H9 (cell line): ENCODE results near the gene TRPV6. TPM values are rescaled to one million over a fixed set of nuclear protein-coding genes. Genes with fewer than 3 reads are reported as not detected.

Experiments
- DNase-seq: peaks from one replicate; pipeline ENCODE4 v3.0.0-alpha.2; 2017
- H2AFZ ChIP-seq: one replicate; pipeline ENCODE4 v1.6.1; 2013; ENCODE audit warnings: mild to moderate bottlenecking, low read length, control low read depth, moderate library complexity
- H2AK5ac ChIP-seq: 2 replicates; pipeline ENCODE4 v1.6.1; 2013; ENCODE audit warnings: low read length, control low read depth, mixed read lengths; ENCODE audit not compliant: insufficient read length
- H2BK120ac ChIP-seq: one replicate; pipeline ENCODE4 v1.6.1; 2013; ENCODE audit warnings: low read depth, mild to moderate bottlenecking, low read length, control low read depth, inconsistent platforms; ENCODE audit not compliant: poor library complexity, severe bottlenecking
- H2BK12ac ChIP-seq: 2 replicates; pipeline ENCODE4 v1.6.1; 2013; ENCODE audit warnings: low read length, control low read depth, mixed read lengths, low read depth; ENCODE audit not compliant: insufficient read length
- H2BK15ac ChIP-seq: 2 replicates; pipeline ENCODE4 v1.6.1; 2013; ENCODE audit warnings: low read depth, low read length, control low read depth
- H2BK20ac ChIP-seq: one replicate; pipeline ENCODE4 v1.6.1; 2013; ENCODE audit warnings: low read depth, mild to moderate bottlenecking, low read length, control low read depth, inconsistent platforms; ENCODE audit not compliant: poor library complexity, severe bottlenecking
- H2BK5ac ChIP-seq: 2 replicates; pipeline ENCODE4 v1.6.1; 2013; ENCODE audit warnings: low read length, control low read depth, mixed read lengths; ENCODE audit not compliant: insufficient read length
- H3K14ac ChIP-seq: 2 replicates; pipeline ENCODE4 v1.6.1; 2013; ENCODE audit warnings: low read length, control low read depth; ENCODE audit not compliant: insufficient read depth
- H3K18ac ChIP-seq: 2 replicates; pipeline ENCODE4 v1.6.1; 2013; ENCODE audit warnings: low read depth, mild to moderate bottlenecking, mixed read lengths, low read length, control low read depth; ENCODE audit not compliant: insufficient read length
- H3K23ac ChIP-seq: 2 replicates; pipeline ENCODE4 v1.6.1; 2013; ENCODE audit warnings: low read length, control low read depth, mixed read lengths, low read depth; ENCODE audit not compliant: insufficient read length
- H3K23me2 ChIP-seq: 2 replicates; pipeline ENCODE4 v1.6.1; 2013; ENCODE audit warnings: low read depth, mild to moderate bottlenecking, mixed read lengths, low read length, control low read depth; ENCODE audit not compliant: insufficient read length, poor library complexity, severe bottlenecking
- H3K27ac ChIP-seq: 2 replicates; pipeline ENCODE4 v1.5.1; 2013; ENCODE audit warnings: low read length, control low read depth, mixed read lengths, low read depth; ENCODE audit not compliant: insufficient read length
- H3K27me3 ChIP-seq: 2 replicates; pipeline ENCODE4 v1.6.1; 2013; ENCODE audit warnings: low read length, control low read depth, inconsistent platforms; ENCODE audit not compliant: insufficient read depth
- H3K4ac ChIP-seq: 2 replicates; pipeline ENCODE4 v1.6.1; 2013; ENCODE audit warnings: low read depth, mild to moderate bottlenecking, control low read depth, inconsistent platforms, low read length, moderate library complexity
- H3K4me1 ChIP-seq: 2 replicates; pipeline ENCODE4 v1.6.1; 2013; ENCODE audit warnings: low read length, control low read depth, inconsistent platforms; ENCODE audit not compliant: insufficient read depth
- H3K4me2 ChIP-seq: 2 replicates; pipeline ENCODE4 v1.6.1; 2013; ENCODE audit warnings: low read length, control low read depth, mixed read lengths; ENCODE audit not compliant: insufficient read length, insufficient read depth
- H3K56ac ChIP-seq: 2 replicates; pipeline ENCODE4 v1.6.1; 2013; ENCODE audit warnings: low read depth, mild to moderate bottlenecking, mixed read lengths, low read length, control low read depth; ENCODE audit not compliant: insufficient read length
- H3K79me1 ChIP-seq: 2 replicates; pipeline ENCODE4 v1.6.1; 2013; ENCODE audit warnings: low read depth, mild to moderate bottlenecking, moderate library complexity, low read length, control low read depth, inconsistent platforms; ENCODE audit not compliant: insufficient read depth, poor library complexity, severe bottlenecking
- H3K79me2 ChIP-seq: 2 replicates; pipeline ENCODE4 v1.6.1; 2013; ENCODE audit warnings: low read length, control low read depth, inconsistent platforms; ENCODE audit not compliant: insufficient read depth
- H3K9ac ChIP-seq: 2 replicates; pipeline ENCODE4 v1.6.1; 2013; ENCODE audit warnings: low read length, control low read depth, mixed read lengths; ENCODE audit not compliant: insufficient read length; ENCODE audit errors: extremely low read depth
- H3K9me3 ChIP-seq: one replicate; pipeline ENCODE4 v1.6.1; 2013; ENCODE audit warnings: low read depth, low read length, inconsistent platforms; ENCODE audit not compliant: control insufficient read depth
- H3T11ph ChIP-seq: one replicate; pipeline ENCODE4 v1.6.1; 2013; ENCODE audit warnings: mild to moderate bottlenecking, low read length, control low read depth, inconsistent platforms
- H4K20me1 ChIP-seq: one replicate; pipeline ENCODE4 v1.6.1; 2013; ENCODE audit not compliant: control insufficient read depth, insufficient read length, insufficient read depth
- H4K5ac ChIP-seq: 2 replicates; pipeline ENCODE4 v1.6.1; 2013; ENCODE audit warnings: low read depth, mild to moderate bottlenecking, mixed read lengths, low read length, control low read depth; ENCODE audit not compliant: insufficient read length
- H4K8ac ChIP-seq: replicated peaks from 2 replicates; pipeline ENCODE4 v1.6.1; 2013; ENCODE audit warnings: low read length, control low read depth, mixed read lengths, low read depth; ENCODE audit not compliant: insufficient read length
- H4K91ac ChIP-seq: 2 replicates; pipeline ENCODE4 v1.6.1; 2013; ENCODE audit warnings: low read depth, mild to moderate bottlenecking, moderate library complexity, mixed read lengths, low read length, control low read depth; ENCODE audit not compliant: insufficient read length
- H3K27ac Mint-ChIP-seq, 3 experiments: 2 replicates in 2 of 3; 3 replicates in 1 of 3; pipeline ENCODE4 v1.8.0; 2020 to 2021; ENCODE audit warnings: mixed read lengths in 3 of 3, mild to moderate bottlenecking in 1 of 3, moderate library complexity in 1 of 3
- H3K27me3 Mint-ChIP-seq: 2 replicates; pipeline ENCODE4 v1.8.0; 2021; ENCODE audit warnings: low read depth, mild to moderate bottlenecking, moderate library complexity, mixed read lengths
- H3K36me3 Mint-ChIP-seq, 3 experiments: 2 replicates in 2 of 3; 3 replicates in 1 of 3; pipeline ENCODE4 v1.8.0; 2020 to 2021; ENCODE audit warnings: low read depth in 3 of 3, mixed read lengths in 3 of 3; ENCODE audit not compliant: insufficient read depth in 1 of 3
- H3K4me1 Mint-ChIP-seq, 2 experiments: 2 replicates each; pipeline ENCODE4 v1.8.0; 2020; ENCODE audit warnings: mixed read lengths in 2 of 2
- H3K4me3 Mint-ChIP-seq, 2 experiments: 2 replicates in 1 of 2; 3 replicates in 1 of 2; pipeline ENCODE4 v1.8.0; 2020 to 2021; ENCODE audit warnings: mild to moderate bottlenecking in 2 of 2, mixed read lengths in 2 of 2, moderate library complexity in 1 of 2
- H3K9me3 Mint-ChIP-seq, 2 experiments: 2 replicates in 1 of 2; 3 replicates in 1 of 2; pipeline ENCODE4 v1.8.0; 2020; ENCODE audit warnings: mild to moderate bottlenecking in 2 of 2, mixed read lengths in 2 of 2, moderate library complexity in 1 of 2
- WGBS: extraction: QIAGEN DNeasy Blood & Tissue Kit; methylation state at CpG from one replicate; pipeline ENCODE4 v1.1.7; 2013; ENCODE audit warnings: missing lambda C conversion rate, low lambda C conversion rate, mixed read lengths; ENCODE audit not compliant: insufficient read length; ENCODE audit errors: extremely low coverage; 5-methylcytosine and 5-hydroxymethylcytosine counted together
- total RNA-seq: library from RNA; stranded (reverse); gene quantifications from 2 replicates; pipeline ENCODE4 v1.2.1, GENCODE V29; 2021
- TF ChIP-seq, protein P1 (sequence below): fragments of 200-600 bp; sonication (generic); conservative IDR thresholded peaks from 3 replicates; pipeline ENCODE4 v1.8.0; 2021; ENCODE audit warnings: antibody characterized with exemption, mild to moderate bottlenecking

Gene TRPV6
- total RNA-seq, 1 experiment from 2014 or later, result 0.61 TPM

DNA sequence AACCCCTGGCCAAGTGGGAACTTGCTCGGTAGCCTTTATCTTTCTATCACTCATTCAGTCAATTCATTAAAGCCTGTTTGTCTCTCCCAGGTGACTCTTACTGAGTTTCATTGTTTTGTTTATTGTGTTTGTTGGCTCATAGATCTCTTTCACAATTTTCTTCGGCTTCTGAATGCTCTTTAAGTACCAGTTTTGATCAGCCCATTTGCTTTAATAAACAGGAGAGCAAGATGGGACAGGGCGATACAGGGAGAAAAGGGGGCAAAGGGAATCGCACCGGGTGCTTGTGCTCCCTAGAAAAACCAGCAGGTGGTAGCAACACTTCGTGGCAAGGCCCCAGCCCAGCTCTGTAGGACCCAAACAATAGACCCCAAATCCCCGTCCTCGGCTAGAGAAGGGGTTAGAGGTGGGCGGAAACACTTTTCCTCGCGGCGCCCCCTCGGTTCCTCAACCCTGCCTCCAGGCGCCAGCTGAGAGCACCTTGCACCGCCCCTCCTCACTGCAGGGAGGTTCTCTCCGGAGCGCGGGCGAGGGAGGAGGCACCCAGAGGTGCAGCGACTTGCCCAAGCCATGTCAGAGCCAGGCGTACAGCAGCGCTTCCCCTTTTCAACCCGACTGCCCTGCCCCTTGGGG lies 31.7 kb downstream of the TRPV6 start:
- Histone ChIP-seq H3K18ac (no peak overlapping the region), H3T11ph (no peak overlapping the region), H3K4me2 (peak overlapping the region; percentile 79), H2BK20ac (no peak overlapping the region), H3K27me3 (peaks cover 4% of the 10 kb centered on the region; the same call in 1 of the 2 replicates), H3K23me2 (peaks cover 17% of the 10 kb centered on the region), H3K4ac (no peak overlapping the region), H2BK120ac (no peak overlapping the region), H4K91ac (no peak overlapping the region), H2AFZ (no peak overlapping the region), H3K4me1 (peaks cover 3% of the 10 kb centered on the region; the same call in 1 of the 2 replicates), H2BK5ac (no peak overlapping the region), H3K14ac (peak overlapping the region; percentile 68), H4K8ac (no peak overlapping the region), H3K27ac (no peak overlapping the region), H2BK15ac (no peak overlapping the region), H3K79me2 (no peaks in the 10 kb centered on the region), H3K23ac (no peak overlapping the region), H4K5ac (no peak overlapping the region), H4K20me1 (no peaks in the 10 kb centered on the region), H3K9ac (peak overlapping the region; percentile 3), H2AK5ac (no peak overlapping the region), H3K56ac (no peak overlapping the region), H3K9me3 (no peaks in the 10 kb centered on the region), H2BK12ac (no peak overlapping the region), H3K79me1 (no peaks in the 10 kb centered on the region)
- Mint-ChIP-seq H3K4me1 (peaks cover 18 to 23% of the 10 kb centered on the region in 2 experiments), H3K4me3 (peak overlapping the region; percentile 85 to 92), H3K9me3 (no peaks in the 10 kb centered on the region; a peak in 1 of 5 replicates), H3K27ac (no peak overlapping the region; a peak in 2 of 7 replicates), H3K27me3 (peaks cover 23% of the 10 kb centered on the region), H3K36me3 (0 out of 7 replicates have a peak, but pooled peaks cover 0 to 4% (median 0%) of the 10 kb centered on the region in 3 experiments)
- TF ChIP-seq, protein P1, sequence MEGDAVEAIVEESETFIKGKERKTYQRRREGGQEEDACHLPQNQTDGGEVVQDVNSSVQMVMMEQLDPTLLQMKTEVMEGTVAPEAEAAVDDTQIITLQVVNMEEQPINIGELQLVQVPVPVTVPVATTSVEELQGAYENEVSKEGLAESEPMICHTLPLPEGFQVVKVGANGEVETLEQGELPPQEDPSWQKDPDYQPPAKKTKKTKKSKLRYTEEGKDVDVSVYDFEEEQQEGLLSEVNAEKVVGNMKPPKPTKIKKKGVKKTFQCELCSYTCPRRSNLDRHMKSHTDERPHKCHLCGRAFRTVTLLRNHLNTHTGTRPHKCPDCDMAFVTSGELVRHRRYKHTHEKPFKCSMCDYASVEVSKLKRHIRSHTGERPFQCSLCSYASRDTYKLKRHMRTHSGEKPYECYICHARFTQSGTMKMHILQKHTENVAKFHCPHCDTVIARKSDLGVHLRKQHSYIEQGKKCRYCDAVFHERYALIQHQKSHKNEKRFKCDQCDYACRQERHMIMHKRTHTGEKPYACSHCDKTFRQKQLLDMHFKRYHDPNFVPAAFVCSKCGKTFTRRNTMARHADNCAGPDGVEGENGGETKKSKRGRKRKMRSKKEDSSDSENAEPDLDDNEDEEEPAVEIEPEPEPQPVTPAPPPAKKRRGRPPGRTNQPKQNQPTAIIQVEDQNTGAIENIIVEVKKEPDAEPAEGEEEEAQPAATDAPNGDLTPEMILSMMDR, result peak; percentile 78
- no CpG with 5 or more reads among the region's 23 CpGs for WGBS
- peak; percentile 76 for DNase-seq
